Skin epidermis (tissue), 12 donors: ENCODE measurements around the gene FAM3B.
"Not testable (repeated sequence)": the region's sequence is repeated elsewhere in the genome, so short reads cannot be mapped to it uniquely, and the experiment has no call there.

Experiments
- H3K27ac ChIP-seq, 21 experiments: fragments of 200-600 bp; sonication (generic) in 11 of 21; one replicate each; pipeline ENCODE4 v1.5.0; 2020; ENCODE audit warnings: mild to moderate bottlenecking in 3 of 21, inconsistent platforms in 2 of 21, moderate library complexity in 2 of 21
- H3K4me3 ChIP-seq, 7 experiments: fragments of 200-600 bp; sonication (generic) in 2 of 7; one replicate each; pipeline ENCODE4 v1.5.0; 2020; ENCODE audit warnings: inconsistent platforms in 2 of 7, mild to moderate bottlenecking in 2 of 7, moderate library complexity in 1 of 7

Gene FAM3B

DNA sequence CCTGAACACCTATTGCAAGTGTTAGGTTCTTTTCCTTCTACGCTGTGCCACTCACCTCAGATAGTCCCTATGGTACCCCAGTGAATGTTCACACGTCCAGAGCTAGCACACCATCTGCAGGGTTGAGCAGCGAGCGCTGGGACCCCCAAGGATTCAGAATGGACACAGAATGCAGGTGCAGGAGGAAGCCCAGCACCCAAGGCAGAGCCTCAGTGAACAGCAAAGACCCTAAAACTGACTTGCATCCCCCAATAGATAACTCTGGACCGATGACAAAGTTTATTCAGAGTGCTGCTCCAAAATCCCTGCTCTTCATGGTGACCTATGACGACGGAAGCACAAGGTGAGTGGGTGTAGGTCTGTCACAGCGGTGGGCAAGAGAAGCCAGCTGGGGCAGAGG, 30.2 kb downstream of the FAM3B start:
- Histone ChIP-seq H3K4me3 (no peak overlapping the region), H3K27ac (no peak overlapping the region)

GRCh38 chr21:41348434-41348833, 31.8 kb downstream of the FAM3B start:
- no peak overlapping the region for H3K4me3 ChIP-seq
- H3K27ac ChIP-seq = no peak overlapping the region

- Histone ChIP-seq H3K27ac (no peak overlapping the region), H3K4me3 (no peak overlapping the region)
Observed at GRCh38 chr21:41349126-41349525, 32.5 kb downstream of the FAM3B start.

- Histone ChIP-seq H3K4me3 (no peak overlapping the region), H3K27ac (no peak overlapping the region)
Observed at GRCh38 chr21:41349619-41350390, 33.2 kb downstream of the FAM3B start.

GRCh38 chr21:41350436-41351155, 34.0 kb downstream of the FAM3B start:
- Histone ChIP-seq H3K4me3 (no peak overlapping the region), H3K27ac (no peak overlapping the region)

DNA sequence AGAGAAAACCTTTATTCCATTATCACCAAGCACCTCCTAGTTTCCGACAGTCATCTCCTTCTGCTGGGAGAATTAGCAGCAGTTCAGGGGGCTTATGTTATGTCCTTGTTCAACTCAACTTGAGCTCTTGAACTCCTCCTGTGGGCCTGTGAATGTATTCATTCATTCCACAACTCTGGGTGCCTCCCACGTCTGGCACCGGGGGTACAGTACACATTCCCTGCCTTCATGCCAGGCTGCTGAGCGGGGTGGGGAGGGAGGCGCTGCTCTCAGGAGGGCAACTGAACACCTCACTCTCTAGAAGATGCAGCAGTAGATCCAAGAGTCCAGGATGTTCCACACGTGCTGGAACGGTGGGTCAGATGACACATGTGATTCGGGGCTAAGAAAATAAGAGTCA, 40.9 kb downstream of the FAM3B start:
- no peak overlapping the region for H3K4me3 ChIP-seq
- H3K27ac ChIP-seq = no peak overlapping the region

DNA sequence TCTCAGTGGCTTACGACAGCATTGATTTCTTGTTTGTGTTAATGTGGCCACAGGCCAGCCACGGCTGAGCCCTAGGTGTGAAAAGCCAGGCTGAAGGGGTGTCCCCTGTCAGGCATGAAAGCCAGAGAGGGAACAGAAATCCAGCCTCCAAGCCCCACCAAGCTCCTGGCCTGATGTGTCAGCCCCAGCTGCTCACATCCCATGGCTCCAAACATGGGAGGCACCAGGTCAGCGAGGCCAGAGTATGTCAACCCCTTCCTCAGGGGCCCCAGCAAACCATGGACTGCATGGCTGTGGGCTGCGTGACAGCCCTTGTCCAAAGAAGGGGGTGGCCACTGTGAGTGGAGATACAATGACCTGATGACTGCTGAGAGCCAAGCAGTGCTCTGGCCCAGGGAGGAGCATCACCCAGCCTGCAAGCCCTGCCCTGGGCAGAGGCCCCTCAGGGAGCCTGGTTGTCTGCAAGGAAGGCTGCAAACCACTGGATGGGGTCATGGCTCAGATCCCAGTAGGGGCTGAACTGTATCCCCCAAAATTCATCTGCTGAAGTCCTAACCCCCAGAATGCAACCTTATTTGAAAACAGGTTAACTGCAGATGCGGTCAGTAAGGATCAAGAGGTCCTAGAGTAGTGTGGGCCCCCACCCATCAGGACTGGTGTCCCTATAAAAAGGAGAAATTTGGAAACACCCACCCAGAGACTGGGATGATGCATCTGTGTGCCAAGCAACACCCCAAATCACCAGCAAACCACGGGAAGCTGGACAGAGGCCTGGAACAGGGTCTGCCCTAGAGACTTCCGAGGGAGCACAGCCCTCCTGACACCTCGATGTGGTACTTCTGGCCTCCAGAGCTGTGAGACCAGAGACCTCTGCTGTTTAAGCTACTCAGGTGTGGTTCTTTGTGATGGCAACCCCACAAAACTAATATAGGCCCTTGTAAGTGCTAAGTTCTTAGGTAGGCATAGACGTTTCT, 41.9 kb downstream of the FAM3B start:
- no peak overlapping the region for H3K4me3 ChIP-seq
- no peak overlapping the region for H3K27ac ChIP-seq

- Histone ChIP-seq H3K4me3 (no peak overlapping the region), H3K27ac (no peak overlapping the region)
Observed at GRCh38 chr21:41359286-41359685, 42.7 kb downstream of the FAM3B start.

GRCh38 chr21:41359754-41360071, 43.1 kb downstream of the FAM3B start:
- peak overlapping the region in 4 of 21 experiments; percentile 88 to 90 (median 89) for H3K27ac ChIP-seq
- not testable (repeated sequence) for H3K4me3 ChIP-seq

DNA sequence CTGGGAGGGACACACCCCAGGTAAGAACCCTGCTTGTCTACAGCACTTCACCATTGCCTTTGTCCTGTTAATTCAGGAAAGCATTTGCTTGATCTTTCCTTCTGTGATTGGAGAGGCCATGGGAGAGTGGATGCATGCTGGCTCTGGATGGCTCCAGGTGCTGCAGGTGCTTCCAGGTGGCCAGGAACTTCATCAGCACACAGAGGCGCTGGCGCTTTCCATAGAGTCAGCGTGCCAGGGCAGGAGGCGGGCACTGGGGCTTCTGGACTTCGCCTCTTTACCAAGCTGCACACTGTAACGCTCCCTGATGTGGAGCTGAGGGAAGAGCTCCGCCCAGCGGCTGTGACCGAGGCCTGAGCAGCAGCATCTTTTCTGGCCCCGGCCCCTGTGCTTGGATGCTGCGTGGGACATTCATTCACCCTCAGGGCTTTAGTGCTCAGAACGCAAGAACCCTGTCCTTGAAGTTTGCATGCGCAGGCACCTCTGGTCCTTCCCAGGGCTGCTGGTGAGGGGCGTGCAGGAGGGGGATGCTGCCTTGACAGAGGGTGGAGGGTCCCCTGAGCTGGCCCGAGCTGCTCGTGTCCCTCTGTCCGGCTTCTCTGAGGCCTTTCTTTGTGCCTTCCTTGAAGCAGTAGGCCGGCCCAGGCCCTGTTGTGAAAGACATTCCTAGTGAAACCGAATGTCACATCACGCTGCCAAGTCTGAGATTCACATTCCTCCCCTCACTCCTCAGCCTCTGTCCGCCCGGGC, 43.6 kb downstream of the FAM3B start:
- Histone ChIP-seq H3K27ac (peak overlapping the region in 13 of 21 experiments; percentile 48 to 100 (median 89)), H3K4me3 (no peak overlapping the region)

GRCh38 chr21:41361053-41361785, 44.6 kb downstream of the FAM3B start:
- Histone ChIP-seq H3K4me3 (peak overlapping the region in 5 of 7 experiments; percentile 24 to 39 (median 36)), H3K27ac (peak overlapping the region in 20 of 21 experiments; percentile 17 to 100 (median 88))

DNA sequence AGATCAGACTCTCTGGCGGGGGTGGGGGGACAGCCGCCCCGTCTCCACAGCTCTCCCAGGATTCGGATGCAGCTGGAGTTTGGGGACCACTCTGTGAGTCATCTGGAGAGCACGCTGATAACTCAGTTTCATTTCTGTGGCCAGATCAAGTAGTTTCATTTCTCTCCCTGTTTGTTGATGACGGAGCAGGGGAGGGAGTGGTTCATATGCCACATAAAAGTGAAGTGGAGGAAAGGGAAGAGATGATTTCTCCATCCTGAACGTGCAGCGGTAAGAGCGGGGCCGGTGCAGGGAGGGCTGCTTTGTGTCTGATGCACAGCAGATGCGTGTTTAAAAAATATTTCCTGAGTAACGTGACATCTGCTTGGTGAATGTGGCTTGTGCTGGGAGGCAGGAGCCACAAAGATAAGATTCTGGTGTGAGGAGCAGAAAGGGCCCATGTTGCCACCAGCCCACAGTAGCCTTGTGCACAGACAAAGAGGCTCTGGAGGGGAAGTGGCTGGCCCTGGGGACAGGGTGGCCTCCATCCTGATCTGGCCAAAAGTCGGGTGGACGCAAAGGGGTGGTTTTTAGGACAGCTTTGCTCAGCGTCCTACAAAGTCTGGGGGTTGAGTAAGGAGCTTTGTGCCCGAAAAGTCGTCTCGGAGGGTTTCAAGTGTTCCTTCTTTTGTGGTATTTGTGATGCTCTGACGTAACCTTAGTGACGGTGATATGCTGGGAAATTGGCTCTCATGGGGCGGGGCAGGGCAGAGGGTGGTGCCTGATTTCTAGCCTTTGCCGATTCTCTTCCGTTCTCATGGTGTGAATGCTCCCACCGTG, 45.4 kb downstream of the FAM3B start, which contains the start of gene MX2:
TSS of gene MX2 (plus strand) at position 242 of the 819 bp plus-strand sequence. CDS start 14,880 bp downstream, outside the sequence.
- Histone ChIP-seq H3K4me3 (peak within 1 kb of the TSS; percentile 24 to 39 (median 34)), H3K27ac (peak within 1 kb of the TSS; percentile 74 to 100 (median 88))

GRCh38 chr21:41362605-41363369, 46.2 kb downstream of the FAM3B start:
- H3K4me3 ChIP-seq = peak overlapping the region; percentile 24 to 39 (median 34)
- H3K27ac ChIP-seq = peak overlapping the region in 20 of 21 experiments; percentile 79 to 100 (median 88)

GRCh38 chr21:41363370-41364270, 47.0 kb downstream of the FAM3B start:
- peak overlapping the region in 2 of 7 experiments; percentile 33 to 36 for H3K4me3 ChIP-seq
- peak overlapping the region in 14 of 21 experiments; percentile 14 to 95 (median 88) for H3K27ac ChIP-seq

DNA sequence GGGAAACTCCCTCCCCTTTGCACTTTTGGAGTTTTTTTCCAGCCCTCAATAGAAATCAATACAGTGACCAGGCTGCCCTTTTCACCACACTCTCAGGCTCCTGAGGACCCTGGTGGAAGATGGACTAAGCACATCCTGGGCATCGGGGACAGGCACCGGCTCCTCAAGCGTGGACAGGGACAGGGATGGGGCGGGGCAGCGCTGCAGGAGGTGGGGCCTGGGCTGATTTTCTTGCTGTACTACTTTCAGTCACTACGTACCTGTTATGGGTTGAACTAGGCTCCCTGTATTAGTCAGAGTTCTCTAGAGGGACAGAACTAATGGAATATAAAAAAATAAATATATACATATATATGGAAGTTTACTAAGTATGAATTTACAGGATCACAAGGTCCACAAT, 47.7 kb downstream of the FAM3B start:
- Histone ChIP-seq H3K4me3 (no peak overlapping the region), H3K27ac (peak overlapping the region in 9 of 21 experiments; percentile 12 to 89 (median 24))
